NCI-H2227 treated with DMSO at 0.1 percent for 48 hours (cell line): ENCODE results near the gene KLLN.
"Not testable (repeated sequence)": the region's sequence is repeated elsewhere in the genome, so short reads cannot be mapped to it uniquely, and the experiment has no call there.

Experiments
- DNase-seq: peaks from one replicate; lab custom pipeline; 2025; lab: John Stamatoyannopoulos, UW

The KLLN gene

GRCh38 chr10:87863053-87863943, at the start of gene KLLN, which contains the start of gene PTEN:
Gene KLLN (minus strand): TSS chr10:87863533. CDS start chr10:87862487, 1,046 bp downstream.
Gene PTEN (plus strand): TSS chr10:87863625. CDS start chr10:87864470, 845 bp downstream.
- DNase-seq: peak; percentile 86

GRCh38 chr10:87903396-87903795, 40.1 kb upstream of the KLLN start:
- DNase-seq: not testable (repeated sequence)

GRCh38 chr10:87897957-87898356, 34.6 kb upstream of the KLLN start:
- DNase-seq: not testable (repeated sequence)

- DNase-seq: no peak
These were observed 32.9 kb upstream of the KLLN start for GRCh38 chr10:87896216-87896615.

GRCh38 chr10:87895430-87895829, 32.1 kb upstream of the KLLN start:
- DNase-seq: no peak

GRCh38 chr10:87887548-87888289, 24.4 kb upstream of the KLLN start:
- DNase-seq: no peak

- DNase-seq: no peak
These were observed 23.8 kb upstream of the KLLN start for GRCh38 chr10:87887146-87887545.

GRCh38 chr10:87886635-87887034, 23.3 kb upstream of the KLLN start:
- no peak for DNase-seq

- no peak for DNase-seq
These were observed 19.4 kb upstream of the KLLN start for GRCh38 chr10:87882555-87883294.

- not testable (repeated sequence) for DNase-seq
These were observed 18.2 kb upstream of the KLLN start for GRCh38 chr10:87881373-87882059.

GRCh38 chr10:87880336-87880735, 17.0 kb upstream of the KLLN start:
- no peak for DNase-seq

- no peak for DNase-seq
These were observed 15.5 kb upstream of the KLLN start for GRCh38 chr10:87878664-87879459.

GRCh38 chr10:87875929-87876571, 12.7 kb upstream of the KLLN start:
- no peak for DNase-seq

GRCh38 chr10:87873656-87874055, 10.3 kb upstream of the KLLN start:
- DNase-seq: no peak

- no peak for DNase-seq
These were observed 9.5 kb upstream of the KLLN start for GRCh38 chr10:87872828-87873227.

- no peak for DNase-seq
These were observed 6.6 kb upstream of the KLLN start for GRCh38 chr10:87869773-87870551.

- DNase-seq: not testable (repeated sequence)
These were observed 5.8 kb upstream of the KLLN start for GRCh38 chr10:87869139-87869538.

GRCh38 chr10:87868277-87868676, 4.9 kb upstream of the KLLN start:
- no peak for DNase-seq

- DNase-seq: no peak
These were observed 4.1 kb upstream of the KLLN start for GRCh38 chr10:87867453-87867852.
